ENCODE measurements around the gene ANGPT4. TPM values are rescaled to one million over a fixed set of nuclear protein-coding genes. Genes with fewer than 3 reads are reported as not detected.
A peak's percentile ranks its signal among the peaks of the same experiment; 100 is the strongest.

The ANGPT4 gene
- total and polyA plus RNA-seq, 4 donors, result 0.02 to 0.67 (median 0.65) TPM; not detected in 1

- H3K27me3 ChIP-seq (ENCODE audit: control insufficient read depth in 3 of 3, insufficient read depth in 3 of 3, low read length in 2 of 3), result no peaks in the 10 kb centered on the region
- H3K4me3 ChIP-seq, result no peak overlapping the region
- DNase-seq, result peak in 1 of 3 donors; percentile 63
- H3K9ac ChIP-seq (ENCODE audit: insufficient read depth in 1 of 2, low read length in 2 of 2), result no peak overlapping the region
- TF ChIP-seq, protein P1, sequence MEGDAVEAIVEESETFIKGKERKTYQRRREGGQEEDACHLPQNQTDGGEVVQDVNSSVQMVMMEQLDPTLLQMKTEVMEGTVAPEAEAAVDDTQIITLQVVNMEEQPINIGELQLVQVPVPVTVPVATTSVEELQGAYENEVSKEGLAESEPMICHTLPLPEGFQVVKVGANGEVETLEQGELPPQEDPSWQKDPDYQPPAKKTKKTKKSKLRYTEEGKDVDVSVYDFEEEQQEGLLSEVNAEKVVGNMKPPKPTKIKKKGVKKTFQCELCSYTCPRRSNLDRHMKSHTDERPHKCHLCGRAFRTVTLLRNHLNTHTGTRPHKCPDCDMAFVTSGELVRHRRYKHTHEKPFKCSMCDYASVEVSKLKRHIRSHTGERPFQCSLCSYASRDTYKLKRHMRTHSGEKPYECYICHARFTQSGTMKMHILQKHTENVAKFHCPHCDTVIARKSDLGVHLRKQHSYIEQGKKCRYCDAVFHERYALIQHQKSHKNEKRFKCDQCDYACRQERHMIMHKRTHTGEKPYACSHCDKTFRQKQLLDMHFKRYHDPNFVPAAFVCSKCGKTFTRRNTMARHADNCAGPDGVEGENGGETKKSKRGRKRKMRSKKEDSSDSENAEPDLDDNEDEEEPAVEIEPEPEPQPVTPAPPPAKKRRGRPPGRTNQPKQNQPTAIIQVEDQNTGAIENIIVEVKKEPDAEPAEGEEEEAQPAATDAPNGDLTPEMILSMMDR (IDR thresholded peaks at IDR 0.05; ENCODE audit: control extremely low read depth, extremely low read depth), result no peak
- H3K4me1 ChIP-seq (ENCODE audit: control insufficient read depth in 5 of 5, insufficient read depth in 5 of 5, low read length in 5 of 5), result peaks cover 0 to 13% (median 0%) of the 10 kb centered on the region in 5 donors
- WGBS, 2 donors, result 65 to 72% methylated on average over 12 of the region's 12 CpGs
- H3K27ac ChIP-seq (ENCODE audit: low read depth in 1 of 2, low read length in 1 of 2), result no peak overlapping the region
- no peak for ATAC-seq (ENCODE audit: insufficient read depth, low FRiP score)
- H3K9me3 ChIP-seq (ENCODE audit: control insufficient read depth in 4 of 4, insufficient read depth in 3 of 4, low read length in 3 of 4), result peaks cover 0 to 4% (median 0%) of the 10 kb centered on the region in 4 donors
- H3K36me3 ChIP-seq (ENCODE audit: control insufficient read depth in 4 of 4, insufficient read depth in 4 of 4, low read length in 4 of 4), result no peaks in the 10 kb centered on the region
Observed at GRCh38 chr20:910870-911770, 5.0 kb downstream of the ANGPT4 start.

DNA sequence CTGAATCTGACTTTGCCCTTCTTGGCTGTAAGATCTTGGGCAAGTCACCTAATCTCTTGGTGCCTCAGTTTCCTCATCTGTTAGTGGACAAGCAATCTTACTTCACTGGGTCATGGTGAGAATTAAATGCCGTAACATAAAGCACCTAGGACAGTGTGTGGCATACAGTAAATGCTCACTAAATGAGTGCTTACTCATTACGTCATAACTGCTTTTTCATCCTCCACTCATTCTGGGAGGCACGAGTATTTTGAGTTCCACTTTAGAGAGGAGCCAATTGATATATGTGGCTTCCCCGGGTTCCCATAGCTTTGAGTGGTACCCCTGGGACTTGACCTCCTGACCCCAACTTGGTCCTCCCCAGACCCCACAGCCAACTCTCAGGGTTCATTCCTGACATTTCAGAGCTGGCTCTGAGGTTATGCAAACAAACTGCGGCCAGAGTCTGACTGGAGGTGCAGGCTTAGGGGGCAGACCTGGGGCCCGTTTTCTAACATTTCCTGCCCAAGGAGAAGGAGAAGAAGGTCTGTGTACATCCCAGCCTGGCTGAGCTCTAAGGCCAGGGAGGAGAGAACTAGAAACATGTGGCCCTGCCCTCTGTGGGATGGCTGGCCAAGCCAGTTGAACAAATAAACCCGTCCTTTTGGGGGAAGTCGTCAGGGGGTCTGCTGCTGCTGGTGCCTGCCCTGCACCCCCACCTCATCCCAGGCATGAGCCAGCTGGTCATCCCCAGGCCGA lies 5.8 kb downstream of the ANGPT4 start:
- no peak overlapping the region for H3K27ac ChIP-seq (ENCODE audit: low read depth in 1 of 2, low read length in 1 of 2)
- ATAC-seq (ENCODE audit: insufficient read depth, low FRiP score), result no peak

DNA sequence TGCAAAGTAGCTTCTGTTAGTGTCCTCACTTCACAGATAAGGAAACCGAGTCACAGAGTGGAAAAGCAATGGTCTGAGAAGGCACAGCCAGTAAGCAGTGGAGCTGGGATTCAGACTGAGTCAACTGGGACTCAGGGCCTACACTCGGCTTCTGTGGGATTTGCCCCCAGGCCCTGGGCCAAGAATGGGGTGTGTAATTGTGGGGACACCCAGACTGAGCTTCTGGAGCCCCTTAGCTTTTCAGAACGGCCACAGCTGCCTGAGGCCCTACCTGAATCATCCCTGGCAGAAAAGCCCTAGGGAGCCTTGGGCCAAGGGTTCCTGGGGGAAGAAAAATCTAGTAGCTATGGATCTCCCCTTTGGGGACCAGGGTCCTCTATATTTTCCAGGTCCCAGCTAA lies 6.5 kb downstream of the ANGPT4 start:
- ATAC-seq (ENCODE audit: insufficient read depth, low FRiP score) (no peak), DNase-seq (no peak)
- Histone ChIP-seq H3K9ac (ENCODE audit: insufficient read depth in 1 of 2, low read length in 2 of 2) (no peak overlapping the region), H3K36me3 (ENCODE audit: control insufficient read depth in 4 of 4, insufficient read depth in 4 of 4, low read length in 4 of 4) (no peaks in the 10 kb centered on the region), H3K4me3 (no peak overlapping the region), H3K4me1 (ENCODE audit: control insufficient read depth in 5 of 5, insufficient read depth in 5 of 5, low read length in 5 of 5) (peaks cover 0 to 13% (median 0%) of the 10 kb centered on the region in 5 donors), H3K27ac (ENCODE audit: low read depth in 1 of 2, low read length in 1 of 2) (no peak overlapping the region), H3K27me3 (ENCODE audit: control insufficient read depth in 3 of 3, insufficient read depth in 3 of 3, low read length in 2 of 3) (no peaks in the 10 kb centered on the region), H3K9me3 (ENCODE audit: control insufficient read depth in 4 of 4, insufficient read depth in 3 of 4, low read length in 3 of 4) (peaks cover 0 to 2% (median 0%) of the 10 kb centered on the region in 4 donors)
- 82 to 85% methylated on average over 3 of the region's 3 CpGs for WGBS, 2 donors
- TF ChIP-seq, protein P1 (IDR thresholded peaks at IDR 0.05; ENCODE audit: control extremely low read depth, extremely low read depth), result no peak

More for the DNA sequence above, 5.8 kb downstream of the ANGPT4 start:
- peaks cover 0 to 13% (median 0%) of the 10 kb centered on the region in 5 donors for H3K4me1 ChIP-seq (ENCODE audit: control insufficient read depth in 5 of 5, insufficient read depth in 5 of 5, low read length in 5 of 5)
- WGBS, 2 donors, result 44 to 50% methylated on average over 9 of the region's 9 CpGs
- no peaks in the 10 kb centered on the region for H3K36me3 ChIP-seq (ENCODE audit: control insufficient read depth in 4 of 4, insufficient read depth in 4 of 4, low read length in 4 of 4)
- DNase-seq, result peak in 2 of 3 donors; percentile 36 to 59
- H3K27me3 ChIP-seq (ENCODE audit: control insufficient read depth in 3 of 3, insufficient read depth in 3 of 3, low read length in 2 of 3), result no peaks in the 10 kb centered on the region
- H3K9me3 ChIP-seq (ENCODE audit: control insufficient read depth in 4 of 4, insufficient read depth in 3 of 4, low read length in 3 of 4), result peaks cover 0 to 2% (median 0%) of the 10 kb centered on the region in 4 donors
- no peak overlapping the region for H3K9ac ChIP-seq (ENCODE audit: insufficient read depth in 1 of 2, low read length in 2 of 2)
- no peak overlapping the region for H3K4me3 ChIP-seq
- TF ChIP-seq, protein P1 (IDR thresholded peaks at IDR 0.05; ENCODE audit: control extremely low read depth, extremely low read depth), result no peak
